ENCODE results near the gene HSPA1L. TPM values are rescaled to one million over a fixed set of nuclear protein-coding genes. Genes with fewer than 3 reads are reported as not detected.
"Not testable (repeated sequence)": the region's sequence is repeated elsewhere in the genome, so short reads cannot be mapped to it uniquely, and the experiment has no call there.

HSPA1L gene
- total and polyA plus RNA-seq, 2 donors (not counting 3 experiments of a cell fraction or from before 2014, with no cell fraction given), result 0.32 to 0.77 TPM

DNA sequence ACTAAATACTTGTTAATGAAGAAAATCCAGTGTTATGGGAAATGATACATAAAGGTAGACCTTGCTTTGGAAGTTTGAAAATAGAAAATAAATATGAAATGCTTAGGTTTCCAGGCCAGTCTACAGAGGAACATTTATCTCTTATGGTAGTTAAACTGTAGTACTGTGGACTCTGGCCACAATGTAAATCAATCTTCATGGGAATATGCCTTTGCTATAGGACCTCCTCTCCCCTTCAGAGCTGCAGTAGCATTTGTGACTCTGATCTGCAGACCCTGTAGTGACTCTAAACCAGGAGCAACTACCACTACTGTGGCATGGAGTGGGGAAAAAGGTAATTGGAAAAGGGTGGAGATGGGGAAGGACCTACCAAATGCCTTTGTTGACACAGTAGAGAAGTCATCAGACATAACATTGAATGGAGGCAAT lies 4.8 kb upstream of the HSPA1L start:
- ChIA-PET CTCF (no interaction called here), POLR2A (no interaction called here)
- TF ChIP-seq, protein P1, sequence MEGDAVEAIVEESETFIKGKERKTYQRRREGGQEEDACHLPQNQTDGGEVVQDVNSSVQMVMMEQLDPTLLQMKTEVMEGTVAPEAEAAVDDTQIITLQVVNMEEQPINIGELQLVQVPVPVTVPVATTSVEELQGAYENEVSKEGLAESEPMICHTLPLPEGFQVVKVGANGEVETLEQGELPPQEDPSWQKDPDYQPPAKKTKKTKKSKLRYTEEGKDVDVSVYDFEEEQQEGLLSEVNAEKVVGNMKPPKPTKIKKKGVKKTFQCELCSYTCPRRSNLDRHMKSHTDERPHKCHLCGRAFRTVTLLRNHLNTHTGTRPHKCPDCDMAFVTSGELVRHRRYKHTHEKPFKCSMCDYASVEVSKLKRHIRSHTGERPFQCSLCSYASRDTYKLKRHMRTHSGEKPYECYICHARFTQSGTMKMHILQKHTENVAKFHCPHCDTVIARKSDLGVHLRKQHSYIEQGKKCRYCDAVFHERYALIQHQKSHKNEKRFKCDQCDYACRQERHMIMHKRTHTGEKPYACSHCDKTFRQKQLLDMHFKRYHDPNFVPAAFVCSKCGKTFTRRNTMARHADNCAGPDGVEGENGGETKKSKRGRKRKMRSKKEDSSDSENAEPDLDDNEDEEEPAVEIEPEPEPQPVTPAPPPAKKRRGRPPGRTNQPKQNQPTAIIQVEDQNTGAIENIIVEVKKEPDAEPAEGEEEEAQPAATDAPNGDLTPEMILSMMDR (IDR thresholded peaks at IDR 0.05; ENCODE audit: extremely low read depth in 1 of 2, insufficient read depth in 1 of 2, low read depth in 1 of 2, low read length in 2 of 2), result no peak
- TF ChIP-seq MYC (IDR thresholded peaks at IDR 0.05; ENCODE audit: low read depth, low read length) (no peak), POLR2A (IDR thresholded peaks at IDR 0.05; ENCODE audit: low read depth, low read length) (no peak), EZH2 (IDR thresholded peaks at IDR 0.05; ENCODE audit: borderline replicate concordance, low read depth, low read length, severe bottlenecking) (no peak), POLR2AphosphoS5 (IDR thresholded peaks at IDR 0.05; ENCODE audit: insufficient read depth, low read depth, low read length) (no peak), GATA2 (IDR thresholded peaks at IDR 0.05; ENCODE audit: insufficient read depth, insufficient read length, low read depth, low read length) (no peak), FOS (IDR thresholded peaks at IDR 0.05; ENCODE audit: borderline replicate concordance, insufficient read depth, low read length) (no peak), JUN (IDR thresholded peaks at IDR 0.05; ENCODE audit: borderline replicate concordance, insufficient read depth, insufficient read length, low read depth) (no peak)
- TF ChIP-seq, protein P2, sequence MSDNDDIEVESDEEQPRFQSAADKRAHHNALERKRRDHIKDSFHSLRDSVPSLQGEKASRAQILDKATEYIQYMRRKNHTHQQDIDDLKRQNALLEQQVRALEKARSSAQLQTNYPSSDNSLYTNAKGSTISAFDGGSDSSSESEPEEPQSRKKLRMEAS (IDR thresholded peaks at IDR 0.05; ENCODE audit: insufficient read depth, insufficient read length), result no peak
- dilution Hi-C loops (cut with MboI; ENCODE audit: extremely low pct_ligation_motif_present, low sequenced_read_pairs) (no loop called here), intact Hi-C loops (cut with micrococcal nuclease) (no loop called here)
- FAIRE-seq (no peak), DNase-seq (ENCODE audit: low read depth, low spot score) (no peak)
- H2AFZ ChIP-seq (ENCODE audit: low read depth, low read length), result no peak overlapping the region
- H3K4me2 ChIP-seq (ENCODE audit: insufficient read depth, low read length), result no peak overlapping the region
- H3K9me1 ChIP-seq (replicated peaks; ENCODE audit: control insufficient read depth, extremely low read depth, insufficient read depth, low read length), result no peaks in the 10 kb centered on the region
- H3K9ac ChIP-seq (replicated peaks; ENCODE audit: extremely low read depth, insufficient read depth, low read length), result no peak overlapping the region
- H3K27me3 ChIP-seq (ENCODE audit: control insufficient read depth in 2 of 2, insufficient read depth in 2 of 2, low read length in 2 of 2), result no peaks in the 10 kb centered on the region
- peaks cover 24% of the 10 kb centered on the region for H3K4me1 ChIP-seq (ENCODE audit: control insufficient read depth, extremely low read depth, insufficient read depth, low read length)
- no peak overlapping the region for H3K27ac ChIP-seq (ENCODE audit: insufficient read depth, low read depth, low read length)
- no TSS peak for BruUV-seq (replicated peaks)
- H3K9me3 ChIP-seq (replicated peaks; ENCODE audit: control insufficient read depth, insufficient read depth, low read length), result no peaks in the 10 kb centered on the region
- H3K79me2 ChIP-seq (ENCODE audit: control insufficient read depth, insufficient read depth, low read length), result peaks cover 16% of the 10 kb centered on the region
- H3K36me3 ChIP-seq (ENCODE audit: control insufficient read depth in 2 of 2, extremely low read depth in 1 of 2, insufficient read depth in 2 of 2, low read length in 2 of 2), result no peaks in the 10 kb centered on the region
- no peaks in the 10 kb centered on the region for H4K20me1 ChIP-seq (replicated peaks; ENCODE audit: control insufficient read depth, extremely low read depth, insufficient read depth, low read length)
- H3K4me3 ChIP-seq (replicated peaks in 1 of 3; ENCODE audit: insufficient read depth in 1 of 3, low read depth in 1 of 3, low read length in 3 of 3), result no peak overlapping the region

DNA sequence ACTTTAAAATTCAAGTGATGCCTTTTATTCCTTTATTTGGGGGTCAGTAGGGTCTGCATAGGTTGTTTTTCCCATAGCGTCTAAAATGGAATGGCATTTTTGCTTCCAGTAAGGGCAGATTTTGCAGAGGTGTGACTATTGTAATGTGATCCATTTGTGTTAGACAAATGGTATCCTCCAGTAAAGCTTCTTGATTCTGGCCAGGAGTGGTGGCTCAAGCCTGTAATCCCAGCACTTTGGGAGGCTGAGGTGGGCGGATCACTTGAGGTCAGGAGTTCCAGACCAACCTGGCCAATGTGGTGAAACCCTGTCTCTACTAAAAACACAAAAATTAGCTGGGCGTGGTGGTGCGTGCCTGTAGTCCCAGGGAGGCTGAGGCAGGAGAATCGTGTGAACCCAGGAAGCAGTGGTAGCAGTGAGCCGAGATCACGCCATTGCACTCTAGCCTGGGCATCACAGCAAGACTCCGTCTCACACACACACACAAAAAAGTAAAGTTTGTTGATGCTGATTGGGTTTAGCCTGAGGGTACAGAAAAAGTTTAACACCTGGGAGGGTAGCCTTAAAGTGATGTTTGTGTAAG lies 2.9 kb upstream of the HSPA1L start:
- DNase-seq (ENCODE audit: low read depth, low spot score); H3K36me3 ChIP-seq (ENCODE audit: control insufficient read depth in 2 of 2, extremely low read depth in 1 of 2, insufficient read depth in 2 of 2, low read length in 2 of 2); H3K9ac ChIP-seq (replicated peaks; ENCODE audit: extremely low read depth, insufficient read depth, low read length); H3K27me3 ChIP-seq (ENCODE audit: control insufficient read depth in 2 of 2, insufficient read depth in 2 of 2, low read length in 2 of 2); H2AFZ ChIP-seq (ENCODE audit: low read depth, low read length); H3K27ac ChIP-seq (ENCODE audit: insufficient read depth, low read depth, low read length); H3K9me1 ChIP-seq (replicated peaks; ENCODE audit: control insufficient read depth, extremely low read depth, insufficient read depth, low read length); intact Hi-C loops (cut with micrococcal nuclease); dilution Hi-C loops (cut with MboI; ENCODE audit: extremely low pct_ligation_motif_present, low sequenced_read_pairs); BruUV-seq (replicated peaks); H3K9me3 ChIP-seq (replicated peaks; ENCODE audit: control insufficient read depth, insufficient read depth, low read length); H4K20me1 ChIP-seq (replicated peaks; ENCODE audit: control insufficient read depth, extremely low read depth, insufficient read depth, low read length): not testable (repeated sequence)
- FAIRE-seq, result peak; percentile 60
- Histone ChIP-seq H3K79me2 (ENCODE audit: control insufficient read depth, insufficient read depth, low read length) (peaks cover 16% of the 10 kb centered on the region), H3K4me3 (replicated peaks in 1 of 3; ENCODE audit: insufficient read depth in 1 of 3, low read depth in 1 of 3, low read length in 3 of 3) (peak overlapping the region; percentile 33 to 62 (median 43)), H3K4me1 (ENCODE audit: control insufficient read depth, extremely low read depth, insufficient read depth, low read length) (peaks cover 32% of the 10 kb centered on the region), H3K4me2 (ENCODE audit: insufficient read depth, low read length) (peak overlapping the region; percentile 96)
- POLR2A ChIA-PET, result interaction anchor here (0.8 kb wide), 1 partner anchor 9 kb away, joined by 3 read pairs; the partner anchor contains the start of gene HSPA1B
- CTCF ChIA-PET, result interaction anchor here (0.6 to 1.0 kb wide), 3 partner anchors 11 to 183 kb away, joined by 3 to 4 read pairs (median 3); partner anchors contain the start of gene LSM2
